Upper lobe of right lung (tissue), 1 donor: ENCODE measurements around the gene NEDD4L. TPM values are rescaled to one million over a fixed set of nuclear protein-coding genes. Genes with fewer than 3 reads are reported as not detected.

ENCODE experiments used
- ATAC-seq: fragments of 200-7000 bp; cut with Tn5 transposase; one replicate; pipeline ENCODE4 v1.9.1; 2020; ENCODE audit warnings: mild to moderate bottlenecking, moderate library complexity
- DNase-seq: peaks from one replicate; pipeline ENCODE4 v3.0.0-alpha.2; 2020
- H3K27ac ChIP-seq: fragments of 200-600 bp; one replicate; pipeline ENCODE4 v1.8.0; 2022
- H3K27me3 ChIP-seq: fragments of 200-600 bp; one replicate; pipeline ENCODE4 v1.8.0; 2022; ENCODE audit warnings: mild to moderate bottlenecking
- H3K36me3 ChIP-seq: fragments of 200-600 bp; one replicate; pipeline ENCODE4 v1.8.0; 2022
- H3K4me1 ChIP-seq: fragments of 200-600 bp; one replicate; pipeline ENCODE4 v1.8.0; 2022
- H3K4me3 ChIP-seq: fragments of 200-600 bp; one replicate; pipeline ENCODE4 v1.8.0; 2022; ENCODE audit warnings: mild to moderate bottlenecking
- H3K9me3 ChIP-seq: fragments of 200-600 bp; one replicate; pipeline ENCODE4 v1.8.0; 2022
- intact Hi-C: fragments of 100-400 bp; cut with DNase I; formaldehyde crosslinking; loops from one replicate; pipeline ENCODE4 v1.11.0; 2022
- total RNA-seq: library from RNA; stranded (reverse); fragmentation: NEBNext Ultra II Directional; extraction: Animal tissue kit (Norgen Biotek cat#: 25700); gene quantifications from one replicate; pipeline ENCODE4 v1.2.1, GENCODE V29; 2021
- TF ChIP-seq, protein P1 (sequence below): fragments of 200-600 bp; IDR thresholded peaks from one replicate; pipeline ENCODE4 v1.8.0; 2022; ENCODE audit warnings: antibody characterized with exemption
- donor health status: DM: no; HTN: yes; CAD: no; lungs with severe emphysema.

The NEDD4L gene
- total RNA-seq, 1 donor from 2014 or later = 192 TPM

DNA sequence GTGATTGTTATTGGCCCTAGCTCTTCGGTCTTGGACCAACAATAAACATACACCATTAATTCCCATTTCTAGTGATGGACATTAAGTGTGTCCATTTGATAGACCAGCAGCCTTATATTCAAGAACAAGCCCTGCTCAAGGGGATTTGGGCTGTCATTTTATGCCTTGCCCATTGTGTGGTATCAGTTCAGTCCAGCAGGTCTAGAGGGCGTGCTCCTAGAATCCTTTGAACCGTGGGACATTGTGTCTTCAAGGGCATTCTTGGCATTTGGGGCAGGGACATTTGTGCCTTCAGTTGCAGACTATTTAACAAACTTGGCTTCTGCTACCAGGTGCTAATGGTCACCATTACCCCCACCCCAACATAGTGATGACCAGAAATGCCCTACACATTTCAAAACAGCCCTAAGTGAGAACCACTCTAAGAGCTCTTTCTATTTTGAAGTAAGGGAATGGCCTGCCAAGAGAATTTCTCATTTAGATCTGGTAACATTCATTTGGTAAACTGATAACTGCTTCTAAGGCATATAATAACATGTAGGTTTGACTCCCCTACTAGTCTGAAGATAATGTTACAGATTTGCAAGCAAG is 300.1 kb downstream of the NEDD4L start:
- ATAC-seq = no peak
- intact Hi-C loops = no loop called here
- Histone ChIP-seq H3K4me1 (peaks cover 5% of the 10 kb centered on the region), H3K9me3 (no peaks in the 10 kb centered on the region), H3K36me3 (peaks cover 15% of the 10 kb centered on the region), H3K27me3 (no peaks in the 10 kb centered on the region), H3K27ac (no peak overlapping the region), H3K4me3 (no peak overlapping the region)
- TF ChIP-seq, protein P1, sequence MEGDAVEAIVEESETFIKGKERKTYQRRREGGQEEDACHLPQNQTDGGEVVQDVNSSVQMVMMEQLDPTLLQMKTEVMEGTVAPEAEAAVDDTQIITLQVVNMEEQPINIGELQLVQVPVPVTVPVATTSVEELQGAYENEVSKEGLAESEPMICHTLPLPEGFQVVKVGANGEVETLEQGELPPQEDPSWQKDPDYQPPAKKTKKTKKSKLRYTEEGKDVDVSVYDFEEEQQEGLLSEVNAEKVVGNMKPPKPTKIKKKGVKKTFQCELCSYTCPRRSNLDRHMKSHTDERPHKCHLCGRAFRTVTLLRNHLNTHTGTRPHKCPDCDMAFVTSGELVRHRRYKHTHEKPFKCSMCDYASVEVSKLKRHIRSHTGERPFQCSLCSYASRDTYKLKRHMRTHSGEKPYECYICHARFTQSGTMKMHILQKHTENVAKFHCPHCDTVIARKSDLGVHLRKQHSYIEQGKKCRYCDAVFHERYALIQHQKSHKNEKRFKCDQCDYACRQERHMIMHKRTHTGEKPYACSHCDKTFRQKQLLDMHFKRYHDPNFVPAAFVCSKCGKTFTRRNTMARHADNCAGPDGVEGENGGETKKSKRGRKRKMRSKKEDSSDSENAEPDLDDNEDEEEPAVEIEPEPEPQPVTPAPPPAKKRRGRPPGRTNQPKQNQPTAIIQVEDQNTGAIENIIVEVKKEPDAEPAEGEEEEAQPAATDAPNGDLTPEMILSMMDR = no peak
- no peak for DNase-seq

DNA sequence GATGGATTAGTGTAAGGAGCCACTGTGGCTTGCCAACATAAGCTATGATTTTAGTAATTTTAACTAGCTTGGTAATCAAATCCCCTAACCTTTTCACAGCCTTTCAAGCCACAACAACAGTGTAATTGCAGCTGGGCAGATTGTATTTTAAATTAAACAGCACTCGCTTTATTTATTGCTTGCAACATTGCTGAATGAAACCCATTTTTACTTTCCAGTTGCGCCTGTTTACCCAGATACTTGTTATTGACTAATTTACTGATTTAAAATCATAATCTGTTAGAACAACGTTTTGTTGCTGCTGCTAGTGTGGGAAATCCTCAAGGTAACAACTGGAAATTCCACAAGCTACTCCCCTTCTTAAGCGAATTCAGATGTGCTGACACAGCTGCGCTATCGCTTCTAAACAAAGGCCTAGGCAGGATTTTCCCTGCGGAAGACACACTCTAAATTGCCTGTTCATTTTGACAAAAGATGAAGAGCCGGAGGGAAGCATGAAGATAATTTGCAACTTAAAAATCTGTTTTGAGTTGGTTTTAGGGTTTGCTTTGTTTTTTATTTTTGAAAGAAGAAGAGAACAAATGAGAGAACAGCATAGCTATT is 300.9 kb downstream of the NEDD4L start:
- Histone ChIP-seq H3K36me3 (peaks cover 15% of the 10 kb centered on the region), H3K27me3 (no peaks in the 10 kb centered on the region), H3K4me1 (peaks cover 5% of the 10 kb centered on the region), H3K27ac (no peak overlapping the region), H3K4me3 (no peak overlapping the region), H3K9me3 (no peaks in the 10 kb centered on the region)
- TF ChIP-seq, protein P1 = no peak
- DNase-seq (no peak), ATAC-seq (no peak)
- intact Hi-C loops = no loop called here

DNA sequence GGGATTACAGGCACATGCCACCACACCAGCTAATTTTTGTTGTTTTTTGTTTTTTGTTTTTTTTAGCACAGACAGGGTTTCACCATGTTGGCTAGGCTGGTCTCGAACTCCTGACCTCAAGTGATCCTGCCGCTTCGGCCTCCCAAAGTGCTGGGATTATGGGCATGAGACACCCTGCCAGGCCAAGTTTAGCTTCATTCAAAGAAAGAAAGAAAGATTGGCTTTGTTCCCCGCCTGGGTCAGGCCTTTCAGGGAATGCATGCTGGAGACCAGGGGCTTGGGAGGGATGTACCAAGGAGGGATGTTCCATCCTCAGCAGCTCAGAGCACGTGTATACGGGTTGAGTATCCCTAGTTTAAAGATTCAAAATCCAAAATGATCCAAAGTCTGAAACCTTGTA is 301.8 kb downstream of the NEDD4L start:
- intact Hi-C loops = no loop called here
- peaks cover 5% of the 10 kb centered on the region for H3K4me1 ChIP-seq
- H3K9me3 ChIP-seq = no peaks in the 10 kb centered on the region
- DNase-seq (no peak), ATAC-seq (no peak)
- TF ChIP-seq, protein P1 = no peak
- H3K4me3 ChIP-seq = no peak overlapping the region
- H3K27me3 ChIP-seq = no peaks in the 10 kb centered on the region
- H3K36me3 ChIP-seq = peaks cover 20% of the 10 kb centered on the region
- H3K27ac ChIP-seq = no peak overlapping the region

DNA sequence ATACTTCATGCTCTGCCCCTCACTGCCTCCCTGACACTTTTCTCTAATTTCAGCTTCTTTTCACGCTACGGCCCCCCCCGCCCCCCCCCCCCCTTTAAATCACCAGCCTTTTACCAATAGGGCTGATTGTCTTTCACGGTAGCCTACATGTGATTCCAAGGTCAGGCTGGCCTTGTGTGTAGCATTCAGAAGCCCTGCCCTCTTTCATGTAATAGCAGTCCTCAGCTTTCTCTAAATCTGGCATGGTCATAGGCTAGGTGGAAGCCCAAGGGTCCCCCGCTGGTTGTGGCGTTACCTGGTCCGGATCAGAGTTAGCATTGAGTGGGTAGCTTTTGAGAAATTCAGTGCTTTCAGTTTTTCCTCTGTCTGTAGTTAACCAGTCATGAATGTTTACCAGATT is 303.1 kb downstream of the NEDD4L start:
- Histone ChIP-seq H3K4me3 (no peak overlapping the region), H3K9me3 (no peaks in the 10 kb centered on the region), H3K4me1 (peaks cover 5% of the 10 kb centered on the region), H3K36me3 (peaks cover 31% of the 10 kb centered on the region), H3K27ac (no peak overlapping the region), H3K27me3 (no peaks in the 10 kb centered on the region)
- DNase-seq = no peak
- ATAC-seq = no peak
- TF ChIP-seq, protein P1 = no peak
- intact Hi-C loops = no loop called here

DNA sequence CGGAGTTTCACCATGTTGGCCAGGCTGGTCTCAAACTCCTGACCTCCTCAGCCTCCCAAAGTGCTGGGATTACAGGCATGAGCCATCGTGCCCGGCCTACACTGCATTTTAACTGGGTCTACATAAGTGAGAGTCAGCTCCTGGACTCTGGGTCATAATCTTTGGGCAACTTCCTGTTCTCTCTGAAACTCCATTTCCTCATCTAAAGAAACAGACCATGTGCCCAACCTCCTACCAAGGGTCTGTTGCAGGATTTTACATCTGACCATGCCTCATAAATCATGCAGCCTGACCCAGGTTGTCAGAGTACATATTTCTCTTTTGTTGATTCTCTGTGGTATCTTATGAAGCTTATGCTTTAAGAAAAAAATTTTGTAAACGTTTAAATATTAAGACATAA is 304.5 kb downstream of the NEDD4L start:
- intact Hi-C loops = no loop called here

More for the DNA sequence above, 304.5 kb downstream of the NEDD4L start:
- H3K27ac ChIP-seq = no peak overlapping the region
- DNase-seq (no peak), ATAC-seq (peak; percentile 56)
- TF ChIP-seq, protein P1 = no peak
- H3K36me3 ChIP-seq = peaks cover 36% of the 10 kb centered on the region
- H3K4me1 ChIP-seq = peaks cover 5% of the 10 kb centered on the region
- no peaks in the 10 kb centered on the region for H3K27me3 ChIP-seq
- no peaks in the 10 kb centered on the region for H3K9me3 ChIP-seq
- no peak overlapping the region for H3K4me3 ChIP-seq
